OCI-LY3 (cell line): ENCODE results near the gene KRTAP10-9.

ENCODE experiments used
- EZH2phosphoT487 ChIP-seq: fragments of 200-600 bp; shearing (Covaris generic); IDR thresholded peaks from 2 replicates; pipeline ENCODE4 v1.6.1; 2018; ENCODE audit warnings: antibody characterized with exemption, mixed run types, low read depth
- TF ChIP-seq, protein P1 (sequence below): fragments of 200-600, 300-600 bp; sonication (generic); IDR thresholded peaks from 2 replicates; pipeline ENCODE4 v1.5.1; 2014; ENCODE audit warnings: antibody characterized with exemption, low read length, low read depth

DNA sequence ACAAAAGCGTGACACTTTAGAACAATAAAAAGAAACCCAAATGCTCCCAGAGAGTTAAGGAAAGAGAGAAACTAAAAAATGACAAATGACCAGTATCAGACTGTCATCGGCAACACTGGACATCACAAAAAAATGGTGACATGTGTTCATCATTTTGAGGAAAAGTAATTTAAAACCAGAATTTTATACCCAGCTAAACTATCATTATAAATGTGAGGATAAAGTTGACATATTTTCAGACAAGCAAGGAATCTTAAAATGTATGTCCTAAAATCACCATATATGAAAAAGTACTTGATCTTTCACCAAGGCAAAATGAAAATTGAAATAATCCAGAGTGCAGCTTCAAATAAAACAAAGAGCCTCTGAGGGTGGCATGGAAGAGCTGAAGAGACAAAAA lies 18.0 kb downstream of the KRTAP10-9 start:
- TF ChIP-seq, protein P1, sequence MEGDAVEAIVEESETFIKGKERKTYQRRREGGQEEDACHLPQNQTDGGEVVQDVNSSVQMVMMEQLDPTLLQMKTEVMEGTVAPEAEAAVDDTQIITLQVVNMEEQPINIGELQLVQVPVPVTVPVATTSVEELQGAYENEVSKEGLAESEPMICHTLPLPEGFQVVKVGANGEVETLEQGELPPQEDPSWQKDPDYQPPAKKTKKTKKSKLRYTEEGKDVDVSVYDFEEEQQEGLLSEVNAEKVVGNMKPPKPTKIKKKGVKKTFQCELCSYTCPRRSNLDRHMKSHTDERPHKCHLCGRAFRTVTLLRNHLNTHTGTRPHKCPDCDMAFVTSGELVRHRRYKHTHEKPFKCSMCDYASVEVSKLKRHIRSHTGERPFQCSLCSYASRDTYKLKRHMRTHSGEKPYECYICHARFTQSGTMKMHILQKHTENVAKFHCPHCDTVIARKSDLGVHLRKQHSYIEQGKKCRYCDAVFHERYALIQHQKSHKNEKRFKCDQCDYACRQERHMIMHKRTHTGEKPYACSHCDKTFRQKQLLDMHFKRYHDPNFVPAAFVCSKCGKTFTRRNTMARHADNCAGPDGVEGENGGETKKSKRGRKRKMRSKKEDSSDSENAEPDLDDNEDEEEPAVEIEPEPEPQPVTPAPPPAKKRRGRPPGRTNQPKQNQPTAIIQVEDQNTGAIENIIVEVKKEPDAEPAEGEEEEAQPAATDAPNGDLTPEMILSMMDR, result no peak
- TF ChIP-seq EZH2phosphoT487, result no peak
